Loucy (cell line): ENCODE data around the gene RAPGEF2.

Source experiments
- H2AFZ ChIP-seq: fragments of 200-600 bp; sonication (generic); 2 replicates; pipeline ENCODE4 v1.6.0; 2016; ENCODE audit warnings: antibody characterized with exemption, mild to moderate bottlenecking, low read length, moderate library complexity
- H3F3A ChIP-seq: fragments of 200-600 bp; 2 replicates; pipeline ENCODE4 v1.6.0; 2016; ENCODE audit warnings: antibody characterized with exemption, low read depth, mild to moderate bottlenecking
- H3K27me3 ChIP-seq: fragments of 200-600 bp; sonication (generic); 2 replicates; pipeline ENCODE4 v1.6.1; 2014; ENCODE audit warnings: low read length, mild to moderate bottlenecking; ENCODE audit not compliant: insufficient read depth, poor library complexity, severe bottlenecking
- H3K36me3 ChIP-seq: fragments of 200-600 bp; sonication (generic); 2 replicates; pipeline ENCODE4 v1.6.1; 2016; ENCODE audit warnings: low read length; ENCODE audit not compliant: insufficient read depth
- H3K4me1 ChIP-seq: fragments of 200-600 bp; sonication (generic); 2 replicates; pipeline ENCODE4 v1.5.1; 2014; ENCODE audit warnings: low read length, mild to moderate bottlenecking; ENCODE audit not compliant: insufficient read depth, poor library complexity, severe bottlenecking
- H3K4me2 ChIP-seq: fragments of 200-600 bp; sonication (generic); 2 replicates; pipeline ENCODE4 v1.6.0; 2014; ENCODE audit warnings: antibody characterized with exemption, low read length, low read depth, mild to moderate bottlenecking; ENCODE audit not compliant: poor library complexity, severe bottlenecking
- H3K4me3 ChIP-seq: fragments of 200-600 bp; sonication (generic); 2 replicates; pipeline ENCODE4 v1.5.1; 2014; ENCODE audit warnings: low read length, mild to moderate bottlenecking, mixed read lengths; ENCODE audit not compliant: poor library complexity, severe bottlenecking
- H3K79me2 ChIP-seq: fragments of 200-600 bp; sonication (generic); 2 replicates; pipeline ENCODE4 v1.6.1; 2014; ENCODE audit warnings: low read length; ENCODE audit not compliant: insufficient read depth
- H3K9ac ChIP-seq: fragments of 200-600 bp; sonication (generic); 2 replicates; pipeline ENCODE4 v1.6.0; 2014; ENCODE audit warnings: mild to moderate bottlenecking, low read depth, low read length, moderate library complexity; ENCODE audit not compliant: poor library complexity, severe bottlenecking
- H3K9me2 ChIP-seq: fragments of 200-600 bp; sonication (generic); replicated peaks from 2 replicates; pipeline ENCODE4 v1.6.1; 2016; ENCODE audit warnings: low read depth, low read length, mixed read lengths
- H3K9me3 ChIP-seq: fragments of 200-600 bp; sonication (generic); 2 replicates; pipeline ENCODE4 v1.6.1; 2014; ENCODE audit warnings: mild to moderate bottlenecking, antibody characterized with exemption, low read length, low read depth; ENCODE audit not compliant: insufficient read depth
- H4K20me1 ChIP-seq: fragments of 200-600 bp; sonication (generic); 2 replicates; pipeline ENCODE4 v1.6.0; 2014; ENCODE audit warnings: antibody characterized with exemption, low read length, mild to moderate bottlenecking; ENCODE audit not compliant: insufficient read depth, poor library complexity, severe bottlenecking
- EZH2phosphoT487 ChIP-seq: fragments of 200-600 bp; IDR thresholded peaks from 2 replicates; pipeline ENCODE4 v1.6.1; 2018; ENCODE audit warnings: antibody characterized with exemption, mild to moderate bottlenecking, moderate library complexity, borderline replicate concordance
- TF ChIP-seq, protein P1 (sequence below): fragments of 200-600 bp; sonication (generic); conservative IDR thresholded peaks from 2 replicates; pipeline ENCODE4 v1.5.1; 2014; ENCODE audit warnings: mild to moderate bottlenecking, antibody characterized with exemption, low read length

The RAPGEF2 gene

DNA sequence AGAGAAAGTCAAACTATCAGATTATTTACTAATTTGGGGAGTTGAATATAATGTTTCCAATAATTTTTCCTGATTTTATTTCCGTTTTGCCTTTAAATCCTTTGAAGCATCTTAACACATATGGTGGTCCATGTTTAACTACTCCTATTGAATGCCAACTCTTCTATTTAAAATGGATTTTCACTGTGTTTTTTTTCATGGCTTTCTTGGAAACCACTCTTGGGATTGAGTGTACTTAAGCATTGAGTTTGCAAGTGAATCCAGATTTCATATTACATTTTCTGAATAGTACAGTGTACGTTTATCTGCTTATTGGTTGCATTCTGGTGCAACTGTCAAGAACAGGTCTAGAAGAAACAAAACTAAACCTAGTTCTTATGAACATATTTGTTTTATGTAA is 45.6 kb downstream of the RAPGEF2 start:
- no peaks in the 10 kb centered on the region for H3K9me3 ChIP-seq
- no peak for TF ChIP-seq EZH2phosphoT487
- TF ChIP-seq, protein P1, sequence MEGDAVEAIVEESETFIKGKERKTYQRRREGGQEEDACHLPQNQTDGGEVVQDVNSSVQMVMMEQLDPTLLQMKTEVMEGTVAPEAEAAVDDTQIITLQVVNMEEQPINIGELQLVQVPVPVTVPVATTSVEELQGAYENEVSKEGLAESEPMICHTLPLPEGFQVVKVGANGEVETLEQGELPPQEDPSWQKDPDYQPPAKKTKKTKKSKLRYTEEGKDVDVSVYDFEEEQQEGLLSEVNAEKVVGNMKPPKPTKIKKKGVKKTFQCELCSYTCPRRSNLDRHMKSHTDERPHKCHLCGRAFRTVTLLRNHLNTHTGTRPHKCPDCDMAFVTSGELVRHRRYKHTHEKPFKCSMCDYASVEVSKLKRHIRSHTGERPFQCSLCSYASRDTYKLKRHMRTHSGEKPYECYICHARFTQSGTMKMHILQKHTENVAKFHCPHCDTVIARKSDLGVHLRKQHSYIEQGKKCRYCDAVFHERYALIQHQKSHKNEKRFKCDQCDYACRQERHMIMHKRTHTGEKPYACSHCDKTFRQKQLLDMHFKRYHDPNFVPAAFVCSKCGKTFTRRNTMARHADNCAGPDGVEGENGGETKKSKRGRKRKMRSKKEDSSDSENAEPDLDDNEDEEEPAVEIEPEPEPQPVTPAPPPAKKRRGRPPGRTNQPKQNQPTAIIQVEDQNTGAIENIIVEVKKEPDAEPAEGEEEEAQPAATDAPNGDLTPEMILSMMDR: no peak
- no peak overlapping the region for H3K4me3 ChIP-seq
- H3K36me3 ChIP-seq: no peaks in the 10 kb centered on the region
- H3K4me1 ChIP-seq: peaks cover 41% of the 10 kb centered on the region
- no peaks in the 10 kb centered on the region for H3K27me3 ChIP-seq
- no peak overlapping the region for H2AFZ ChIP-seq
- no peak overlapping the region for H3K4me2 ChIP-seq
- H3K9me2 ChIP-seq: no peaks in the 10 kb centered on the region
- no peak overlapping the region for H3K9ac ChIP-seq
- peaks cover 98% of the 10 kb centered on the region for H3K79me2 ChIP-seq
- H3F3A ChIP-seq: peaks cover 2% of the 10 kb centered on the region; the same call in 1 of the 2 replicates
- H4K20me1 ChIP-seq: peaks cover 21% of the 10 kb centered on the region

DNA sequence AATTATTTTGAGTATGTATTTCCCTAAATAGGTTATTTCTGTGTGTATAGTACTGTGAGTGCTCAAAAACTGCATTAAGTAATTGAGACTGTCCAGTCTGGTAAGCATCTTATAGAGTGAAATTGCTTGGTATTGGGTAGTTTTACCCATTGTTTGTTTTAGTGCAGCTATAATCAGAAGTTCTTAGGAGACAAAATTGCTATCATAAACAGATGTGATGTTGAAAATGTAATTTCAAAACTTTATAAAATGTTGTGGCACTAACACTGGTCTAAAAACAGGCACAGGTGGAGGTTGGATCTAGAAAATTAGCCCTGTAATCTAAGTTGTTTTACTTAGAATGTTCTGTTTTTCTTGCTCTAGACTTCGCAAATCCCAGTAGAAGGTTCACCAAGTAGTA is 46.8 kb downstream of the RAPGEF2 start:
- H3K79me2 ChIP-seq: peaks cover 98% of the 10 kb centered on the region
- H3K9me2 ChIP-seq: no peaks in the 10 kb centered on the region
- no peak overlapping the region for H3K4me2 ChIP-seq
- peaks cover 32% of the 10 kb centered on the region for H3K4me1 ChIP-seq
- peaks cover 19% of the 10 kb centered on the region for H4K20me1 ChIP-seq
- no peak overlapping the region for H2AFZ ChIP-seq
- no peaks in the 10 kb centered on the region for H3K9me3 ChIP-seq
- H3K4me3 ChIP-seq: no peak overlapping the region
- H3K27me3 ChIP-seq: no peaks in the 10 kb centered on the region
- no peaks in the 10 kb centered on the region for H3K36me3 ChIP-seq
- H3F3A ChIP-seq: no peaks in the 10 kb centered on the region; the same call in 1 of the 2 replicates
- TF ChIP-seq, protein P1: no peak
- no peak for TF ChIP-seq EZH2phosphoT487
- no peak overlapping the region for H3K9ac ChIP-seq

DNA sequence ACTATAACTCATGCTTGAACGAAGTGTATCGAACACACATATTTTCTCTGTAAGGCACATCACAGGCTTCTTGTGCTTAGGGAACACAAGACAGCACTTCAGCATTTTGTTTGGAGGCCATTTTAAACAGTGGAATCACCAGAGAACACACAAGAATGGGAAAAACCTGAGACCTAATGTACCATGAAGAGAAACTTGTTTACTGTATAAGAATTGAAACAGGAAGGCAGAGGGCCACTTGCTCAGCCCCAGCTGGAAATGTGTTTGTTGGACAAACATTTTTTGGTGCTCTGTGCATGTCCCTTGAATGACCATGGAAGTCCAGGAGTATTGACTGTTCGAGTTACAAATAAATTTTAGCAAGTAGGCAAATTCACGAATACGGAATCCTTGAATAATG is 47.5 kb downstream of the RAPGEF2 start:
- peak overlapping the region; percentile 26 for H3K4me2 ChIP-seq
- H4K20me1 ChIP-seq: peaks cover 19% of the 10 kb centered on the region
- no peak for TF ChIP-seq EZH2phosphoT487
- TF ChIP-seq, protein P1: no peak
- no peaks in the 10 kb centered on the region for H3K36me3 ChIP-seq
- no peaks in the 10 kb centered on the region for H3K9me2 ChIP-seq
- no peaks in the 10 kb centered on the region; the same call in 1 of the 2 replicates for H3F3A ChIP-seq
- no peaks in the 10 kb centered on the region for H3K27me3 ChIP-seq
- H3K4me1 ChIP-seq: peaks cover 32% of the 10 kb centered on the region
- peaks cover 98% of the 10 kb centered on the region for H3K79me2 ChIP-seq
- H3K4me3 ChIP-seq: no peak overlapping the region
- no peaks in the 10 kb centered on the region for H3K9me3 ChIP-seq
- no peak overlapping the region for H3K9ac ChIP-seq
- H2AFZ ChIP-seq: no peak overlapping the region
